ENCODE data around the gene SNTB2. TPM values are rescaled to one million over a fixed set of nuclear protein-coding genes. Genes with fewer than 3 reads are reported as not detected.

SNTB2 gene
- total RNA-seq, 8 experiments from 2014 or later, result 4.7 to 34.7 (median 9.2) TPM

DNA sequence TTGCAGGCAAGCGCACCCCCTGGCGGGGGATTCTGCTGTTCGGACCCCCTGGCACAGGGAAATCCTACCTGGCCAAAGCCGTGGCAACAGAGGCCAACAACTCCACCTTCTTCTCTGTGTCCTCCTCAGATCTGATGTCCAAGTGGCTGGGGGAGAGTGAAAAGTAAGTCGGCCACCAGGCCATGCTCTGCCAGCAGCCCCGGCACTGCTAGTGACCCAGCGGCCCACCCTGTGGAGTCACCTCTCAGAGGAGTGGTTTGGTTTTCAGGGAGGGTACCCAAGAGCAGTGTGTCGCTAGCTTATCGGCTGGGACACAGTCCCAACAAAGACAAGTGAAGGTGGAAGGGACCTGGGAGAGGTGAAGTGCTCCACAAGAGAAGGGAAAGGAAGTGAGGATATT, 132.4 kb downstream of the SNTB2 start:
- WGBS, 10 experiments, result 69 to 100% (median 92%) methylated on average over 2 to 7 of the region's 9 CpGs; no CpG with 5 or more reads in 4 of the 10 experiments
- in situ Hi-C loops (cut with MboI; ENCODE audit: low pct_unique_long_range_greater_than_20kb in 2 of 9, low sequenced_read_pairs in 9 of 9, unreplicated experiment in 9 of 9), result no loop called here
- H3K4me3 ChIP-seq, result no peak overlapping the region
- no peaks in the 10 kb centered on the region for H3K4me1 ChIP-seq (replicated peaks in 1 of 2)
- no peak overlapping the region for H3K27ac ChIP-seq
- no peak for ATAC-seq (replicated peaks in 6 of 8)

- Histone ChIP-seq H3K27ac (no peak overlapping the region), H3K4me1 (replicated peaks in 1 of 2) (no peaks in the 10 kb centered on the region), H3K4me3 (no peak overlapping the region)
- 84 to 100% (median 92%) methylated on average over 2 to 13 of the region's 30 CpGs; no CpG with 5 or more reads in 4 of the 10 experiments for WGBS, 10 experiments
- in situ Hi-C loops (cut with MboI; ENCODE audit: low pct_unique_long_range_greater_than_20kb in 2 of 9, low sequenced_read_pairs in 9 of 9, unreplicated experiment in 9 of 9), result no loop called here
- ATAC-seq (replicated peaks in 6 of 8), result no peak
These were observed 133.1 kb downstream of the SNTB2 start for GRCh38 chr16:69319826-69320739.

DNA sequence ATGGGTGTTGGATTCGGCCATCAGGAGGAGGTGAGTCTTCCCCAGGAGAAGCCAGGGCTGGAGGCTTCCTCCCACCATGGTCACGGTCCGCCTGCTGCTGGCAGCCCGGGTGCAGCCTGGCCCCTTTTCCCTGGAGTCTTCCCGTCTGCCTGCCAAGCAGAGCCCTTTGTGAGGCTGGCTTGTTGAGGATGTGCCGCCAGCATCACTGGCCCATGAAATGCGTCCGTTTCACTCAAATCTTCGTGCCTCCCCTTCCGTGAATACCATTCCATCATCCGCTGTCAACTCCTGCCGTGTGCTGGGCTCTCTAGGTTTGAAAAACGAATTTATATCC, 133.7 kb downstream of the SNTB2 start:
- no peak for ATAC-seq (replicated peaks in 6 of 8)
- Histone ChIP-seq H3K27ac (no peak overlapping the region), H3K4me1 (replicated peaks in 1 of 2) (no peaks in the 10 kb centered on the region), H3K4me3 (no peak overlapping the region)
- in situ Hi-C loops (cut with MboI; ENCODE audit: low pct_unique_long_range_greater_than_20kb in 2 of 9, low sequenced_read_pairs in 9 of 9, unreplicated experiment in 9 of 9), result no loop called here
- 20 to 100% (median 68%) methylated on average over 1 to 3 of the region's 13 CpGs; no CpG with 5 or more reads in 3 of the 10 experiments for WGBS, 10 experiments

- H3K27ac ChIP-seq, result no peak overlapping the region
- 87 to 100% (median 92%) methylated on average over 2 to 11 of the region's 22 CpGs; no CpG with 5 or more reads in 4 of the 10 experiments for WGBS, 10 experiments
- H3K4me1 ChIP-seq (replicated peaks in 1 of 2), result peaks cover 0 to under 1% of the 10 kb centered on the region in 2 donors
- H3K4me3 ChIP-seq, result no peak overlapping the region
- in situ Hi-C loops (cut with MboI; ENCODE audit: low pct_unique_long_range_greater_than_20kb in 2 of 9, low sequenced_read_pairs in 9 of 9, unreplicated experiment in 9 of 9), result no loop called here
- no peak for ATAC-seq (replicated peaks in 6 of 8)
These were observed 134.1 kb downstream of the SNTB2 start for GRCh38 chr16:69321080-69321479.

DNA sequence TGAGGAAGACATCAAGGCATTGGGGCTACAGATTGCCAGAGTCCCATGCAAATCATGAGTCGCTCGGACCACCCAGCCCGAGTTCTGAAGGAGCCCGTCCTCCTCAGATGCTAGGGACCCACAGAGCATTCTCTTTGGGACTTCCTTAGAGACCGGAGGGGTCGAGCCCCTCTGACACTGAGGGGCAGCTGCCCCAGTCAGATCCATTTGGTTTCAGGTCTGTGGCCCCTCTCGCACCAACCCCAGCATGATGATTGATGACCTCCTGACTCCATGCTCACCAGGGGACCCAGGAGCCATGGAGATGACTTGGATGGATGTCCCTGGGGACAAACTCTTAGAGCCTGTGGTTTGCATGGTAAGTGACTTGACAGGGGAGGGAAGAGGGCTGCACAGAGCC, 135.4 kb downstream of the SNTB2 start:
- WGBS, 10 experiments, result 90 to 100% (median 96%) methylated on average over 2 to 5 of the region's 7 CpGs; no CpG with 5 or more reads in 7 of the 10 experiments
- ATAC-seq (replicated peaks in 6 of 8), result no peak
- in situ Hi-C loops (cut with MboI; ENCODE audit: low pct_unique_long_range_greater_than_20kb in 2 of 9, low sequenced_read_pairs in 9 of 9, unreplicated experiment in 9 of 9), result no loop called here
- no peak overlapping the region for H3K4me3 ChIP-seq
- no peak overlapping the region for H3K27ac ChIP-seq
- H3K4me1 ChIP-seq (replicated peaks in 1 of 2), result peaks cover 3 to 13% of the 10 kb centered on the region in 2 donors

GRCh38 chr16:69323415-69323814, 136.5 kb downstream of the SNTB2 start:
- WGBS, 10 experiments, result 81 to 100% (median 100%) methylated on average over 1 to 11 of the region's 14 CpGs; no CpG with 5 or more reads in 5 of the 10 experiments
- H3K4me3 ChIP-seq, result no peak overlapping the region
- no peak for ATAC-seq (replicated peaks in 6 of 8)
- H3K4me1 ChIP-seq (replicated peaks in 1 of 2), result peaks cover 11 to 24% of the 10 kb centered on the region in 2 donors
- no peak overlapping the region for H3K27ac ChIP-seq
- in situ Hi-C loops (cut with MboI; ENCODE audit: low pct_unique_long_range_greater_than_20kb in 2 of 9, low sequenced_read_pairs in 9 of 9, unreplicated experiment in 9 of 9), result no loop called here

GRCh38 chr16:69324013-69324531, 137.1 kb downstream of the SNTB2 start:
- H3K4me1 ChIP-seq (replicated peaks in 1 of 2), result peaks cover 18 to 31% of the 10 kb centered on the region in 2 donors
- H3K4me3 ChIP-seq, result no peak overlapping the region
- 70 to 92% (median 78%) methylated on average over 1 to 5 of the region's 8 CpGs; no CpG with 5 or more reads in 4 of the 10 experiments for WGBS, 10 experiments
- ATAC-seq (replicated peaks in 6 of 8), result peak; percentile 12 to 53 (median 42)
- in situ Hi-C loops (cut with MboI; ENCODE audit: low pct_unique_long_range_greater_than_20kb in 2 of 9, low sequenced_read_pairs in 9 of 9, unreplicated experiment in 9 of 9), result no loop called here
- H3K27ac ChIP-seq, result no peak overlapping the region

DNA sequence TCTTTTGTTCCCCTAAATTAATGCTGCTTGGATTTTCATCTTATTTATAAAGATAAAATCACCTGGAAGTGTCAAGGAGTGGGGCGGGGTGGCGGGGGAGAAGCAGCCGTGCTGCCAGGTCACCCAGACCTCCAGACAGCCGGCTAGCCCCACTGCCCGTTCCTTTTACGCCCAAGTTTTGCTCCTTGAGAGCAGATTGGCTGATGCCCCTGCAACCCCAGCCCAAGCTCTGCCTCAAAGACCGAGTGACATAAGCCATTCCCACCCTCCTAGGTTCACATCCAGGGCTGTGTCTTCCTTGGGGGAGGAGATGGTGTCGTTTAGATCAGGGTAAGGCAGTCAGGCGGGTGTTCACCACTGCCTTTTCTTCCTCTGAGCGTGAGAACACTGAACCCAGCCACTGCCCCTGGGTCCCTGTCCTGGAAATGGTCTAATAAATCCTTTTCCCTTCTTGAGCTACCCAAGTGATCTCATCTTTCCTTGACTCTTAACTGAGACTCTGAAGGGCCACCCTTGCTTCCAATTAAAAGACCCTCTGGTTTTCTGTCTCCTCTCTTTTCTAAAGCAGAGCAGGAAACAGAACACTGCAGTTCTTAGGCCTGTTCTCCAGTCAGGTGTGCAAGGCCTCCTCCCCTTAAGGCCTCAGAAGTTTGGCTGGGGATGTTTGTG, 137.8 kb downstream of the SNTB2 start:
- ATAC-seq (replicated peaks in 6 of 8), result peak in 1 of 8 experiments; percentile 2
- in situ Hi-C loops (cut with MboI; ENCODE audit: low pct_unique_long_range_greater_than_20kb in 2 of 9, low sequenced_read_pairs in 9 of 9, unreplicated experiment in 9 of 9), result no loop called here
- Histone ChIP-seq H3K4me3 (no peak overlapping the region), H3K27ac (no peak overlapping the region), H3K4me1 (replicated peaks in 1 of 2) (peaks cover 21 to 35% of the 10 kb centered on the region in 2 donors)
- WGBS, 10 experiments, result 40 to 100% (median 80%) methylated on average over 1 to 5 of the region's 10 CpGs; no CpG with 5 or more reads in 3 of the 10 experiments

DNA sequence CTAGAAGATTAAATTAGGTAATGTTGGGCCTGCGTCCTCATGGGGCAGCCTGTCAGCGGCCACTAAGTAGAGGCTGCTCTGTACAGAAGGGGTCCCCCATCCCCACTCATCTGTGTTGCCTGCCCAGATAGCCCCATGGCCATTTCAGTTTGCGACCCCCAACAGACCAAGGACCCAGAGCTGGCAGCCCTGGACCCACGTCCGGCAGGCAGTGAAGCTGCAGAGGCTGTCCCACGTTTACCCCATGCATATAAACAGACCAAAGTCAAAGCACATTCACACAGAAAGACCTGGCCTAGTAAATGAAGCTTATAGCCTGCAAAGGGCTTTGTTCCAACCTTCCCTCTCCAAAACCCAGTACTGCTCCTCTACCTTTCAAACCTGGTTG, 138.8 kb downstream of the SNTB2 start:
- in situ Hi-C loops (cut with MboI; ENCODE audit: low pct_unique_long_range_greater_than_20kb in 2 of 9, low sequenced_read_pairs in 9 of 9, unreplicated experiment in 9 of 9), result no loop called here

GRCh38 chr16:69326172-69326873, 139.4 kb downstream of the SNTB2 start:
- 50 to 90% (median 81%) methylated on average over 1 to 7 of the region's 7 CpGs; no CpG with 5 or more reads in 1 of the 10 experiments for WGBS, 10 experiments
- no peak overlapping the region for H3K27ac ChIP-seq
- no peak overlapping the region for H3K4me3 ChIP-seq
- in situ Hi-C loops (cut with MboI; ENCODE audit: low pct_unique_long_range_greater_than_20kb in 2 of 9, low sequenced_read_pairs in 9 of 9, unreplicated experiment in 9 of 9), result no loop called here
- peaks cover 25 to 39% of the 10 kb centered on the region in 2 donors for H3K4me1 ChIP-seq (replicated peaks in 1 of 2)
- no peak for ATAC-seq (replicated peaks in 6 of 8)

More for the DNA sequence above, 138.8 kb downstream of the SNTB2 start:
- H3K27ac ChIP-seq, result no peak overlapping the region
- H3K4me3 ChIP-seq, result no peak overlapping the region
- ATAC-seq (replicated peaks in 6 of 8), result no peak
- H3K4me1 ChIP-seq (replicated peaks in 1 of 2), result peaks cover 21 to 35% of the 10 kb centered on the region in 2 donors
- 60 to 100% (median 98%) methylated on average over 1 to 3 of the region's 6 CpGs; no CpG with 5 or more reads in 4 of the 10 experiments for WGBS, 10 experiments

- Histone ChIP-seq H3K27ac (no peak overlapping the region), H3K4me1 (replicated peaks in 1 of 2) (peaks cover 27 to 39% of the 10 kb centered on the region in 2 donors), H3K4me3 (peak overlapping the region in 2 of 5 donors; percentile 83 to 93)
- ATAC-seq (replicated peaks in 6 of 8), result no peak
- WGBS, 10 experiments, result 50 to 100% (median 100%) methylated on average over 1 to 7 of the region's 14 CpGs; no CpG with 5 or more reads in 3 of the 10 experiments
- in situ Hi-C loops (cut with MboI; ENCODE audit: low pct_unique_long_range_greater_than_20kb in 2 of 9, low sequenced_read_pairs in 9 of 9, unreplicated experiment in 9 of 9), result no loop called here
These were observed 140.8 kb downstream of the SNTB2 start for GRCh38 chr16:69327585-69328310.

DNA sequence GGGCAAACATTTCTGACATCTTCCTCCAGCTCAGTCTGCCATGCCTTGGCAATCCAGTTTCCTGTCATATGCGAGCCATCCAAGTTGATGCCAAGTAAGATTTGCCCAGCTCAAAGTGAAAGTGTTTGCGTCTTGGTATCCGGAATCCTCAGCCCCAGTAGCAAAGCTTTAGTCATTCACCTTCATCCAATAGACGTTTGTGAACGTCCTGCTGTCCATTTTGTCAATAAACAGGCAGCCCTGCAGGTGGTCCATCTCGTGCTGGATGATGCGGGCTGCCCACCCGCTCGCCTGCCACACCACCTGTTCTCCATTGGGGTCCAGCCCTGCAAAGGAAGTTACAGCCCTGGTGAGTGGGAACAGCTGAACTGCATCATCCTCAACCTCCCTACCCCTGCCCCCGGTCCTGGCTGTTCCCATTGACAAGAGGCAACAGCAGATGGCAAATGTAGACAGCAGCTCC, 141.9 kb downstream of the SNTB2 start:
- no peak for ATAC-seq (replicated peaks in 6 of 8)
- H3K4me3 ChIP-seq, result peak overlapping the region; percentile 62 to 93 (median 79)
- in situ Hi-C loops (cut with MboI; ENCODE audit: low pct_unique_long_range_greater_than_20kb in 2 of 9, low sequenced_read_pairs in 9 of 9, unreplicated experiment in 9 of 9), result no loop called here
- peaks cover 27 to 39% of the 10 kb centered on the region in 2 donors for H3K4me1 ChIP-seq (replicated peaks in 1 of 2)
- WGBS, 10 experiments, result 0 to 100% (median 56%) methylated on average over 1 to 9 of the region's 10 CpGs
- no peak overlapping the region for H3K27ac ChIP-seq
